K562 (cell line): ENCODE results near the gene POLN. TPM values are rescaled to one million over a fixed set of nuclear protein-coding genes. Genes with fewer than 3 reads are reported as not detected.

Source experiments
- ARID1B ChIP-seq: fragments of 450-650 bp; IDR thresholded peaks from 2 replicates; pipeline ENCODE4 v1.6.1; 2016; ENCODE audit warnings: antibody characterized with exemption, mild to moderate bottlenecking, inconsistent platforms
- ELF2 ChIP-seq: fragments of 250-450 bp; sonication (Bioruptor Pico); IDR thresholded peaks from 2 replicates; pipeline ENCODE4 v1.5.0; 2021; ENCODE audit warnings: mild to moderate bottlenecking
- GTF3C2 ChIP-seq: IDR thresholded peaks from 3 replicates; pipeline ENCODE4 v1.6.1; 2011; ENCODE audit warnings: borderline replicate concordance, mild to moderate bottlenecking, moderate library complexity; ENCODE audit not compliant: insufficient read length; ENCODE audit errors: extremely low read depth
- KDM2B ChIP-seq: fragments of 250-450 bp; sonication (Bioruptor Pico); IDR thresholded peaks from 2 replicates; pipeline ENCODE4 v1.8.0; 2021; ENCODE audit warnings: mild to moderate bottlenecking, moderate library complexity
- KLF13 ChIP-seq: fragments of 450-650 bp; IDR thresholded peaks from 2 replicates; pipeline ENCODE4 v1.6.1; 2016; ENCODE audit warnings: missing genetic modification characterization, low read depth, mild to moderate bottlenecking, missing compliant biosample characterization, moderate library complexity, borderline replicate concordance
- MECOM ChIP-seq: fragments of 250-450 bp; sonication (Bioruptor Pico); IDR thresholded peaks from 2 replicates; pipeline ENCODE4 v1.8.0; 2022; ENCODE audit warnings: inconsistent platforms
- MYC ChIP-seq, 2 experiments: fragments of 250-450 bp in 1 of 2; sonication (Bioruptor Pico) in 1 of 2; IDR thresholded peaks; 2 replicates each; pipeline versions ENCODE4 v1.5.1 to v1.6.1; 2012 to 2021; ENCODE audit warnings: low read depth in 2 of 2, borderline replicate concordance in 1 of 2, improper control_type of control experiment in 1 of 2, low read length in 1 of 2, mild to moderate bottlenecking in 1 of 2, moderate library complexity in 1 of 2
- RBFOX2 ChIP-seq: fragments of 200-400 bp; formaldehyde crosslinking; IDR thresholded peaks from 2 replicates; pipeline ENCODE4 v1.6.1; 2017; ENCODE audit warnings: low read depth, mild to moderate bottlenecking, low read length, moderate library complexity
- SAP30 ChIP-seq: fragments of 200-600 bp; sonication (generic); IDR thresholded peaks from 2 replicates; pipeline ENCODE4 v1.6.1; 2012; ENCODE audit warnings: borderline replicate concordance, low read depth, mild to moderate bottlenecking, moderate library complexity, low read length, control low read depth, inconsistent platforms; ENCODE audit not compliant: insufficient read depth, poor library complexity, severe bottlenecking
- ZFX ChIP-seq: sonication (generic); formaldehyde crosslinking; IDR thresholded peaks from 2 replicates; pipeline ENCODE4 v1.8.0; 2022; ENCODE audit warnings: mild to moderate bottlenecking, missing genetic modification reagents, moderate library complexity
- ZNF316 ChIP-seq: fragments of 450-650 bp; IDR thresholded peaks from 2 replicates; pipeline ENCODE4 v1.6.1; 2016
- ZNF395 ChIP-seq: fragments of 200-800 bp; sonication (Bioruptor generic); IDR thresholded peaks from 2 replicates; pipeline ENCODE4 v1.6.1; 2017; ENCODE audit warnings: missing genetic modification characterization, missing compliant biosample characterization
- ZNF436 ChIP-seq: fragments of 250-450, 450-650 bp; sonication (Bioruptor Pico); formaldehyde crosslinking; IDR thresholded peaks from 2 replicates; pipeline ENCODE4 v1.7.0; 2020; ENCODE audit warnings: mild to moderate bottlenecking
- polyA plus RNA-seq, 8 experiments: library from polyadenylated mRNA; depleted of rRNA in 4 of 8; stranded (reverse) in 5 of 8; unstranded in 3 of 8; fragments of >200 nt; fragmentation: Nextera tagmentation in 2 of 8; fragmentation: Illumina TruSeq in 1 of 8; extraction: Ambion mirVana in 2 of 8; extraction: Trizol in 1 of 8; gene quantifications; 2 replicates each; pipeline versions ENCODE4 v1.2.1 to v1.2.3, GENCODE V29; 2011 to 2014; ENCODE audit warnings: inconsistent platforms in 1 of 8, missing spikeins in 1 of 8
- total RNA-seq, 7 experiments: library from RNA; depleted of rRNA in 6 of 7; stranded (reverse); fragments of >200 nt in 6 of 7; fragmentation: Illumina TruSeq in 2 of 7; extraction: Trizol in 2 of 7; gene quantifications; 2 replicates each; pipeline versions ENCODE4 v1.2.1 to v1.2.3, GENCODE V29; 2011 to 2021; ENCODE audit warnings: low replicate concordance in 1 of 7
- TF ChIP-seq, protein P1 (sequence below): sonication (generic); formaldehyde crosslinking; IDR thresholded peaks from 2 replicates; pipeline ENCODE4 v1.8.1; 2023; ENCODE audit warnings: mild to moderate bottlenecking, missing genetic modification reagents
- TF ChIP-seq, protein P2 (sequence below): sonication (generic); formaldehyde crosslinking; IDR thresholded peaks from 2 replicates; pipeline ENCODE4 v1.8.0; 2022; ENCODE audit warnings: missing genetic modification reagents, mild to moderate bottlenecking, moderate library complexity, borderline replicate concordance

Gene POLN
- total and polyA plus RNA-seq, 9 of the 15 experiments (the other 6 are each of a cell fraction or from before 2014, with no cell fraction given), result 0.08 to 0.91 (median 0.32) TPM

DNA sequence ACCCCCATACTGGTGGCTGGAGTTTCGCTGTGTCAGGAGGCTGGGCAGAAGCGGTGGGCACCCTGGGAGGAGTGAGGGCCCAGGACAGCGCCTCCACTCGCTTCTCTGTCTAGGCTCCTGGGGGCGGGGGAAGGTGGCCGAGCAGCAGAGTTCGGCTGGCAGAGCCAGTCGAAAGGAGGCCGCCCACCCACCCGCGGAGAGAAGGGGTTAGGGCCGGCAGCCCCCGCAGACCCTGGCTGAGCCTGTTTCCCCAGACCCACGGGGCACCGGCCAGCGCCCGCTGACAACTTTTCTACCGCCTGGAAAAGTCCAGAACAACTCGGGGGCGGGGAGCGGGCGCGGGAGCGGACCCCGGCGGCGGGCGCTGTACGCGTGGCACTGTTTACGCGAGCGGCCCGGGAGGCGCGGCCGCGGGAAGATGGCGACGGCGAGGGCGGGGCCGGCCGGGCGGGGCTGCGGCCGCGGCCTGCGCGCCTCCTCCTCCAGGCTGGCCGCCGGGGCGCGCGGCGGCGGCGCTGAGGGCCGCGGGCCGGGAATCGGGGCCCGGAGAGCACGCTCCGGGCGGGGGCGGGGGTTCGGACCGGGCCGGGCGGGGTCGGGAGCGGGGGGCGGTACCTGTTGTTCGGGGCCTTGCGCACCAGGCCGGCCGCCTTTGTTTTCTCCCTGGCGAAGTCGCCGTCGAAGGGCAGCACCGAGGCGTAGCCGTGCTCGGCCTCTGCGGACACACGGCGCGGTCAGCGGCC lies 19.4 kb upstream of the POLN start (continued):
- TF ChIP-seq GTF3C2, result peak; percentile 82
- TF ChIP-seq ZNF436, result peak; percentile 76
- TF ChIP-seq SAP30, result peak; percentile 49
- TF ChIP-seq KDM2B (CRISPR knock-in tag), result 0 out of 2 replicates have a peak, but pooled peaks have one; percentile 14
- TF ChIP-seq, protein P1, sequence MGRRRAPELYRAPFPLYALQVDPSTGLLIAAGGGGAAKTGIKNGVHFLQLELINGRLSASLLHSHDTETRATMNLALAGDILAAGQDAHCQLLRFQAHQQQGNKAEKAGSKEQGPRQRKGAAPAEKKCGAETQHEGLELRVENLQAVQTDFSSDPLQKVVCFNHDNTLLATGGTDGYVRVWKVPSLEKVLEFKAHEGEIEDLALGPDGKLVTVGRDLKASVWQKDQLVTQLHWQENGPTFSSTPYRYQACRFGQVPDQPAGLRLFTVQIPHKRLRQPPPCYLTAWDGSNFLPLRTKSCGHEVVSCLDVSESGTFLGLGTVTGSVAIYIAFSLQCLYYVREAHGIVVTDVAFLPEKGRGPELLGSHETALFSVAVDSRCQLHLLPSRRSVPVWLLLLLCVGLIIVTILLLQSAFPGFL (CRISPR knock-in tag), result no peak
- TF ChIP-seq ELF2 (CRISPR knock-in tag), result no peak
- no peak for TF ChIP-seq ARID1B
- TF ChIP-seq ZNF316, result 0 out of 2 replicates have a peak, but pooled peaks have one; percentile 9
- TF ChIP-seq RBFOX2, result peak; percentile 76
- TF ChIP-seq MYC (IDR thresholded peaks at IDR 0.05; ENCODE audit: low read depth, low read length), result peak; percentile 61
- TF ChIP-seq MYC (CRISPR knock-in tag; IDR thresholded peaks at IDR 0.05; ENCODE audit: borderline replicate concordance, low read depth), result no peak
- no peak for TF ChIP-seq MECOM (CRISPR knock-in tag)
- TF ChIP-seq, protein P2, sequence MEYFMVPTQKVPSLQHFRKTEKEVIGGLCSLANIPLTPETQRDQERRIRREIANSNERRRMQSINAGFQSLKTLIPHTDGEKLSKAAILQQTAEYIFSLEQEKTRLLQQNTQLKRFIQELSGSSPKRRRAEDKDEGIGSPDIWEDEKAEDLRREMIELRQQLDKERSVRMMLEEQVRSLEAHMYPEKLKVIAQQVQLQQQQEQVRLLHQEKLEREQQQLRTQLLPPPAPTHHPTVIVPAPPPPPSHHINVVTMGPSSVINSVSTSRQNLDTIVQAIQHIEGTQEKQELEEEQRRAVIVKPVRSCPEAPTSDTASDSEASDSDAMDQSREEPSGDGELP, result peak; percentile 47; the same call in 1 of the 2 replicates
- TF ChIP-seq ZFX (CRISPR knock-in tag), result peak; percentile 74
- TF ChIP-seq ZNF395, result peak; percentile 32; the same call in 1 of the 2 replicates
- TF ChIP-seq KLF13, result no peak
